Measurements from ENCODE around the gene UNC45A.

UNC45A gene

GRCh38 chr15:90968434-90968833 is 33.3 kb downstream of the UNC45A start:
- DNase-seq, result no peak

- DNase-seq, result no peak
Observed at GRCh38 chr15:90970274-90970673, 35.2 kb downstream of the UNC45A start.

- no peak for DNase-seq
Observed at GRCh38 chr15:90972133-90972532, 37.0 kb downstream of the UNC45A start.

- DNase-seq, result no peak
Observed at GRCh38 chr15:90974216-90974615, 39.1 kb downstream of the UNC45A start.

GRCh38 chr15:90979582-90979981 is 44.5 kb downstream of the UNC45A start:
- DNase-seq, result no peak

- no peak for DNase-seq
Observed at GRCh38 chr15:90981681-90982080, 46.6 kb downstream of the UNC45A start.

- no peak for DNase-seq
Observed at GRCh38 chr15:90982135-90982534, 47.0 kb downstream of the UNC45A start.

GRCh38 chr15:90986790-90987507 is 51.9 kb downstream of the UNC45A start:
- no peak for DNase-seq

- DNase-seq, result no peak
Observed at GRCh38 chr15:90987561-90988141, 52.6 kb downstream of the UNC45A start.

GRCh38 chr15:90988296-90988695 is 53.2 kb downstream of the UNC45A start:
- DNase-seq, result no peak

GRCh38 chr15:90989040-90989768 is 54.1 kb downstream of the UNC45A start:
- DNase-seq, result no peak

GRCh38 chr15:90990446-90990845 is 55.4 kb downstream of the UNC45A start:
- no peak for DNase-seq

GRCh38 chr15:90991587-90992285 is 56.7 kb downstream of the UNC45A start:
- no peak for DNase-seq

GRCh38 chr15:90994059-90994416 is 59.0 kb downstream of the UNC45A start:
- DNase-seq, result no peak

GRCh38 chr15:90994417-90995311 is 59.6 kb downstream of the UNC45A start, which contains the start of gene PRC1:
TSS of gene PRC1 (minus strand) at chr15:90994535. CDS start at chr15:90994417, 118 bp downstream.
- peak; percentile 98 for DNase-seq

GRCh38 chr15:90998737-90999136 is 63.7 kb downstream of the UNC45A start:
- no peak for DNase-seq

GRCh38 chr15:91001209-91001608 is 66.1 kb downstream of the UNC45A start:
- no peak for DNase-seq

All from NCI-H2171 treated with DMSO at 0.1 percent for 48 hours (cell line).